GM12878 (cell line): ENCODE results near the gene ST7. TPM values are rescaled to one million over a fixed set of nuclear protein-coding genes. Genes with fewer than 3 reads are reported as not detected.

ENCODE experiments used
- ATAC-seq: fragments of 200-7000 bp; cut with Tn5 transposase; 3 replicates; pipeline ENCODE4 v1.9.1; 2020; ENCODE audit warnings: mild to moderate bottlenecking, moderate library complexity
- BruUV-seq: library from RNA; stranded (reverse); fragments of 400-500 nt; replicated peaks from 2 replicates; lab custom pipeline; 2021; lab: Mats Ljungman, UMichigan
- CTCF ChIA-PET: fragments of 300-600 bp; sonication (Branson Sonifier 250); formaldehyde crosslinking; extraction: SDS; loops from one replicate; lab custom pipeline; 2021; ENCODE audit warnings: inconsistent platforms; lab: Yijun Ruan, JAX
- POLR2A ChIA-PET: fragments of 350-600 bp; formaldehyde crosslinking; extraction: SDS; loops from one replicate; lab custom pipeline; 2021; ENCODE audit warnings: inconsistent platforms; lab: Charles Lee
- RAD21 ChIA-PET: fragments of 300-600 bp; sonication (Branson Sonifier 250); formaldehyde crosslinking; loops from one replicate; lab custom pipeline; 2023; ENCODE audit warnings: antibody characterized with exemption; ENCODE audit not compliant: unreplicated experiment; lab: Charles Lee
- SMC1A ChIA-PET: fragments of 300-600 bp; sonication (Branson Sonifier 250); formaldehyde crosslinking; loops from one replicate; lab custom pipeline; 2023; ENCODE audit not compliant: unreplicated experiment, uncharacterized antibody; lab: Charles Lee
- DNase-seq: peaks from one replicate; pipeline ENCODE4 v3.0.0-alpha.2; 2011; ENCODE audit warnings: low read depth, low spot score
- FAIRE-seq: peaks from 3 replicates; lab custom pipeline; 2011; peaks lifted over from hg19 to GRCh38; lab: Jason Lieb, UNC
- H2AFZ ChIP-seq: 2 replicates; pipeline ENCODE4 v1.6.0; 2011; ENCODE audit warnings: low read depth, low read length, control low read depth; ENCODE audit not compliant: control insufficient read depth
- H3K27ac ChIP-seq: 2 replicates; pipeline ENCODE4 v1.5.1; 2011; ENCODE audit warnings: control low read depth; ENCODE audit not compliant: control insufficient read depth, insufficient read depth
- H3K27me3 ChIP-seq, 2 experiments: replicated peaks in 1 of 2; 2 replicates each; pipeline versions ENCODE4 v1.6.0 to v1.6.1; 2011; ENCODE audit warnings: low read length in 1 of 2; ENCODE audit not compliant: control insufficient read depth in 2 of 2, insufficient read depth in 2 of 2
- H3K36me3 ChIP-seq, 2 experiments: 2 replicates each; pipeline ENCODE4 v1.5.1; 2011; ENCODE audit warnings: low read length in 1 of 2; ENCODE audit not compliant: control insufficient read depth in 2 of 2, insufficient read depth in 2 of 2
- H3K4me1 ChIP-seq: 2 replicates; pipeline ENCODE4 v1.6.1; 2011; ENCODE audit warnings: mild to moderate bottlenecking, low read length, moderate library complexity, mixed read lengths; ENCODE audit not compliant: control insufficient read depth, insufficient read depth
- H3K4me2 ChIP-seq: 2 replicates; pipeline ENCODE4 v1.6.0; 2011; ENCODE audit warnings: control low read depth; ENCODE audit not compliant: control insufficient read depth, insufficient read depth
- H3K4me3 ChIP-seq: fragments of 200-600 bp; sonication (generic); 2 replicates; pipeline ENCODE4 v1.5.1; 2016
- H3K79me2 ChIP-seq: 2 replicates; pipeline ENCODE4 v1.6.0; 2011; ENCODE audit warnings: low read length; ENCODE audit not compliant: control insufficient read depth, insufficient read depth
- H3K9ac ChIP-seq: 2 replicates; pipeline ENCODE4 v1.8.0; 2011; ENCODE audit warnings: low read length, control low read depth, mixed read lengths; ENCODE audit not compliant: control insufficient read depth, insufficient read depth
- H3K9me3 ChIP-seq: replicated peaks from 3 replicates; pipeline ENCODE4 v1.5.1; 2011; ENCODE audit warnings: mild to moderate bottlenecking, low read length; ENCODE audit not compliant: control insufficient read depth, insufficient read depth
- H4K20me1 ChIP-seq: 2 replicates; pipeline ENCODE4 v1.6.0; 2011; ENCODE audit not compliant: control insufficient read depth, insufficient read depth
- BHLHE40 ChIP-seq, 2 experiments: fragments of 450-650 bp in 1 of 2; IDR thresholded peaks; 2 replicates each; pipeline ENCODE4 v1.6.1; 2011 to 2017; ENCODE audit warnings: low read depth in 2 of 2, borderline replicate concordance in 1 of 2, improper control_type of control experiment in 1 of 2, low read length in 1 of 2, mild to moderate bottlenecking in 1 of 2
- BRCA1 ChIP-seq: IDR thresholded peaks from 2 replicates; pipeline ENCODE4 v1.6.1; 2011; ENCODE audit warnings: low read depth, low read length, improper control_type of control experiment
- DPF2 ChIP-seq: fragments of 450-650 bp; IDR thresholded peaks from 2 replicates; pipeline ENCODE4 v1.6.1; 2017; ENCODE audit warnings: mild to moderate bottlenecking
- JUND ChIP-seq: IDR thresholded peaks from 2 replicates; pipeline ENCODE4 v1.6.1; 2012; ENCODE audit warnings: low read depth, mild to moderate bottlenecking, low read length, improper control_type of control experiment, moderate library complexity
- KAT2A ChIP-seq: conservative IDR thresholded peaks from 2 replicates; pipeline ENCODE4 v1.6.1; 2011; ENCODE audit warnings: low read depth, low read length; ENCODE audit not compliant: control insufficient read depth
- KLF5 ChIP-seq: fragments of 450-650 bp; IDR thresholded peaks from 2 replicates; pipeline ENCODE4 v1.6.1; 2014; ENCODE audit warnings: mild to moderate bottlenecking; ENCODE audit not compliant: partially characterized antibody
- SKIL ChIP-seq: fragments of 450-650 bp; IDR thresholded peaks from 2 replicates; pipeline ENCODE4 v1.6.1; 2017; ENCODE audit warnings: mild to moderate bottlenecking, low read depth, inconsistent platforms; ENCODE audit not compliant: poor library complexity, severe bottlenecking
- SMAD5 ChIP-seq: IDR thresholded peaks from 2 replicates; pipeline ENCODE4 v1.6.1; 2016; ENCODE audit warnings: antibody characterized with exemption, low read depth
- TARDBP ChIP-seq: IDR thresholded peaks from 2 replicates; pipeline ENCODE4 v1.6.1; 2016; ENCODE audit warnings: borderline replicate concordance
- TCF3 ChIP-seq: IDR thresholded peaks from 2 replicates; pipeline ENCODE4 v1.6.1; 2012; ENCODE audit warnings: low read depth, mild to moderate bottlenecking, low read length, borderline replicate concordance; ENCODE audit not compliant: insufficient read depth
- USF2 ChIP-seq: IDR thresholded peaks from 2 replicates; pipeline ENCODE4 v1.6.1; 2011; ENCODE audit warnings: low read depth, low read length, improper control_type of control experiment, borderline replicate concordance
- ZNF274 ChIP-seq: IDR thresholded peaks from one replicate; pipeline ENCODE4 v1.8.0; 2011; ENCODE audit not compliant: insufficient read length, insufficient read depth
- WGBS: methylation state at CpG from one replicate; pipeline ENCODE4 v1.1.6; 2016; ENCODE audit warnings: low lambda C conversion rate; ENCODE audit not compliant: insufficient replicate concordance, insufficient coverage; ENCODE audit errors: missing lambda C conversion rate; 5-methylcytosine and 5-hydroxymethylcytosine counted together
- in situ Hi-C: fragments of 300-500 bp; cut with MboI; formaldehyde crosslinking; loops from 9 replicates; pipeline ENCODE4 v1.14.3; 2018; ENCODE audit warnings: mixed read lengths
- intact Hi-C: fragments of 100-400 bp; cut with micrococcal nuclease; formaldehyde crosslinking; loops from one replicate; pipeline ENCODE4 v1.14.2; 2022; ENCODE audit not compliant: unreplicated experiment
- polyA plus RNA-seq, 11 experiments: library from polyadenylated mRNA; depleted of rRNA in 4 of 11; unstranded in 6 of 11; stranded (reverse) in 5 of 11; fragments of >200 nt; fragmentation: Nextera tagmentation in 4 of 11; fragmentation: Illumina TruSeq in 1 of 11; extraction: Ambion mirVana in 4 of 11; extraction: Trizol in 1 of 11; gene quantifications; 1 replicate in 1 of 11; 2 replicates in 10 of 11; pipeline versions ENCODE4 v1.2.1 to v1.2.3, GENCODE V29; 2011 to 2016; ENCODE audit warnings: inconsistent platforms in 2 of 11, missing spikeins in 2 of 11, low read depth in 1 of 11
- total RNA-seq, 4 experiments: library from RNA; depleted of rRNA in 3 of 4; stranded (reverse); fragments of >200 nt in 3 of 4; fragmentation: Illumina TruSeq in 1 of 4; extraction: Trizol in 1 of 4; gene quantifications; 2 replicates each; pipeline versions ENCODE4 v1.2.1 to v1.2.3, GENCODE V29; 2013 to 2021
- TF ChIP-seq, protein P1 (sequence below): fragments of 450-650 bp; IDR thresholded peaks from 2 replicates; pipeline ENCODE4 v1.6.1; 2017; ENCODE audit warnings: borderline replicate concordance
- TF ChIP-seq, protein P2 (sequence below): IDR thresholded peaks from 2 replicates; pipeline ENCODE4 v1.6.1; 2012; ENCODE audit warnings: mild to moderate bottlenecking, low read depth, low read length

The ST7 gene
- total and polyA plus RNA-seq, 10 of the 15 experiments (the other 5 are each of a cell fraction or from before 2014, with no cell fraction given) = 27.7 to 76.4 (median 53.6) TPM

- no peaks in the 10 kb centered on the region for H3K27me3 ChIP-seq
- in situ Hi-C loops = no loop called here
- H3K4me2 ChIP-seq = no peak overlapping the region
- H3K4me1 ChIP-seq = peaks cover 9% of the 10 kb centered on the region; the same call in 1 of the 2 replicates
- H3K4me3 ChIP-seq = no peak overlapping the region
- DNase-seq (no peak), FAIRE-seq (no peak), ATAC-seq (no peak)
- RAD21 ChIA-PET = interaction anchor here (1.5 kb wide), 1 partner anchor 202 kb away, joined by 5 read pairs; no protein-coding TSS in a partner anchor
- no peaks in the 10 kb centered on the region; the same call in 1 of the 2 replicates for H3K79me2 ChIP-seq
- 81% methylated on average over 6 of the region's 6 CpGs for WGBS
- SMC1A ChIA-PET = interaction anchor here (1.4 to 3.6 kb wide), 3 partner anchors 9 to 210 kb away, joined by 3 to 34 read pairs (median 4); no protein-coding TSS in a partner anchor
- no peak overlapping the region for H2AFZ ChIP-seq
- CTCF ChIA-PET = interaction anchor here (0.9 to 4.5 kb wide), 7 partner anchors 9 to 203 kb away, joined by 3 to 63 read pairs (median 5); no protein-coding TSS in a partner anchor
- no peaks in the 10 kb centered on the region for H3K9me3 ChIP-seq
- no peaks in the 10 kb centered on the region for H4K20me1 ChIP-seq
- H3K36me3 ChIP-seq = peaks cover 4 to 29% of the 10 kb centered on the region in 2 experiments; a peak in 3 of 4 replicates
- H3K9ac ChIP-seq = no peak overlapping the region
- POLR2A ChIA-PET = no interaction called here
- no peak overlapping the region for H3K27ac ChIP-seq
- BruUV-seq = no TSS peak
- intact Hi-C loops = no loop called here
- no peak for TF ChIP-seq KAT2A
- no peak for TF ChIP-seq TCF3
- TF ChIP-seq SKIL = no peak
- no peak for TF ChIP-seq USF2
- TF ChIP-seq JUND = no peak
- TF ChIP-seq, protein P1, sequence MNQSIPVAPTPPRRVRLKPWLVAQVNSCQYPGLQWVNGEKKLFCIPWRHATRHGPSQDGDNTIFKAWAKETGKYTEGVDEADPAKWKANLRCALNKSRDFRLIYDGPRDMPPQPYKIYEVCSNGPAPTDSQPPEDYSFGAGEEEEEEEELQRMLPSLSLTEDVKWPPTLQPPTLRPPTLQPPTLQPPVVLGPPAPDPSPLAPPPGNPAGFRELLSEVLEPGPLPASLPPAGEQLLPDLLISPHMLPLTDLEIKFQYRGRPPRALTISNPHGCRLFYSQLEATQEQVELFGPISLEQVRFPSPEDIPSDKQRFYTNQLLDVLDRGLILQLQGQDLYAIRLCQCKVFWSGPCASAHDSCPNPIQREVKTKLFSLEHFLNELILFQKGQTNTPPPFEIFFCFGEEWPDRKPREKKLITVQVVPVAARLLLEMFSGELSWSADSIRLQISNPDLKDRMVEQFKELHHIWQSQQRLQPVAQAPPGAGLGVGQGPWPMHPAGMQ = no peak
- TF ChIP-seq ZNF274 = no peak
- TF ChIP-seq BRCA1 = no peak
- TF ChIP-seq, protein P2, sequence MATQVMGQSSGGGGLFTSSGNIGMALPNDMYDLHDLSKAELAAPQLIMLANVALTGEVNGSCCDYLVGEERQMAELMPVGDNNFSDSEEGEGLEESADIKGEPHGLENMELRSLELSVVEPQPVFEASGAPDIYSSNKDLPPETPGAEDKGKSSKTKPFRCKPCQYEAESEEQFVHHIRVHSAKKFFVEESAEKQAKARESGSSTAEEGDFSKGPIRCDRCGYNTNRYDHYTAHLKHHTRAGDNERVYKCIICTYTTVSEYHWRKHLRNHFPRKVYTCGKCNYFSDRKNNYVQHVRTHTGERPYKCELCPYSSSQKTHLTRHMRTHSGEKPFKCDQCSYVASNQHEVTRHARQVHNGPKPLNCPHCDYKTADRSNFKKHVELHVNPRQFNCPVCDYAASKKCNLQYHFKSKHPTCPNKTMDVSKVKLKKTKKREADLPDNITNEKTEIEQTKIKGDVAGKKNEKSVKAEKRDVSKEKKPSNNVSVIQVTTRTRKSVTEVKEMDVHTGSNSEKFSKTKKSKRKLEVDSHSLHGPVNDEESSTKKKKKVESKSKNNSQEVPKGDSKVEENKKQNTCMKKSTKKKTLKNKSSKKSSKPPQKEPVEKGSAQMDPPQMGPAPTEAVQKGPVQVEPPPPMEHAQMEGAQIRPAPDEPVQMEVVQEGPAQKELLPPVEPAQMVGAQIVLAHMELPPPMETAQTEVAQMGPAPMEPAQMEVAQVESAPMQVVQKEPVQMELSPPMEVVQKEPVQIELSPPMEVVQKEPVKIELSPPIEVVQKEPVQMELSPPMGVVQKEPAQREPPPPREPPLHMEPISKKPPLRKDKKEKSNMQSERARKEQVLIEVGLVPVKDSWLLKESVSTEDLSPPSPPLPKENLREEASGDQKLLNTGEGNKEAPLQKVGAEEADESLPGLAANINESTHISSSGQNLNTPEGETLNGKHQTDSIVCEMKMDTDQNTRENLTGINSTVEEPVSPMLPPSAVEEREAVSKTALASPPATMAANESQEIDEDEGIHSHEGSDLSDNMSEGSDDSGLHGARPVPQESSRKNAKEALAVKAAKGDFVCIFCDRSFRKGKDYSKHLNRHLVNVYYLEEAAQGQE = no peak
- no peak for TF ChIP-seq KLF5
- no peak for TF ChIP-seq SMAD5
- TF ChIP-seq DPF2 = no peak
- TF ChIP-seq BHLHE40 (IDR thresholded peaks at IDR 0.05; ENCODE audit: borderline replicate concordance in 1 of 2, low read depth in 2 of 2, low read length in 1 of 2) = no peak
- no peak for TF ChIP-seq TARDBP
Measured at GRCh38 chr7:117132321-117133120, 179.2 kb downstream of the ST7 start.
